Caco-2 (cell line): ENCODE data around the gene SPPL3. TPM values are rescaled to one million over a fixed set of nuclear protein-coding genes. Genes with fewer than 3 reads are reported as not detected.

ENCODE experiments used
- BruUV-seq: library from RNA; stranded (reverse); fragments of 400-500 nt; replicated peaks from 2 replicates; lab custom pipeline; 2021; lab: Mats Ljungman, UMichigan
- CTCF ChIA-PET: fragments of 300-600 bp; sonication (Branson Sonifier 250); formaldehyde crosslinking; loops from one replicate; lab custom pipeline; 2022; ENCODE audit warnings: antibody characterized with exemption; lab: Charles Lee
- POLR2A ChIA-PET: fragments of 300-600 bp; sonication (Branson Sonifier 250); formaldehyde crosslinking; loops from one replicate; lab custom pipeline; 2022; ENCODE audit warnings: antibody characterized with exemption; lab: Charles Lee
- DNase-seq, 2 experiments: peaks; one replicate each; pipeline versions ENCODE4 v3.0.0 to v3.0.0-alpha.2; 2020 to 2022
- H3K27me3 ChIP-seq: replicated peaks from 2 replicates; pipeline ENCODE4 v1.6.0; 2011; ENCODE audit warnings: low read length; ENCODE audit not compliant: control insufficient read depth, insufficient read depth
- H3K36me3 ChIP-seq: 2 replicates; pipeline ENCODE4 v1.5.1; 2011; ENCODE audit warnings: low read length; ENCODE audit not compliant: control insufficient read depth, insufficient read depth
- H3K4me1 ChIP-seq: fragments of 250-450 bp; sonication (Bioruptor Pico); 2 replicates; pipeline ENCODE4 v1.5.1; 2020; ENCODE audit warnings: mild to moderate bottlenecking
- H3K4me3 ChIP-seq: 2 replicates; pipeline ENCODE4 v1.5.1; 2011; ENCODE audit warnings: low read depth, mild to moderate bottlenecking, control low read depth, low read length
- H3K9me3 ChIP-seq: fragments of 250-450 bp; sonication (Bioruptor Pico); 2 replicates; pipeline ENCODE4 v1.5.1; 2020; ENCODE audit warnings: mild to moderate bottlenecking, moderate library complexity
- H3K27ac Mint-ChIP-seq: one replicate; pipeline ENCODE4 v1.8.0; 2022; ENCODE audit warnings: mixed read lengths; ENCODE audit not compliant: unreplicated experiment
- H3K27me3 Mint-ChIP-seq: one replicate; pipeline ENCODE4 v1.8.0; 2022; ENCODE audit warnings: mixed read lengths; ENCODE audit not compliant: insufficient read depth, unreplicated experiment
- H3K36me3 Mint-ChIP-seq: one replicate; pipeline ENCODE4 v1.8.0; 2022; ENCODE audit warnings: mild to moderate bottlenecking, mixed read lengths; ENCODE audit not compliant: insufficient read depth, unreplicated experiment
- H3K4me1 Mint-ChIP-seq: one replicate; pipeline ENCODE4 v1.8.0; 2022; ENCODE audit warnings: low read depth, mixed read lengths; ENCODE audit not compliant: unreplicated experiment
- H3K4me3 Mint-ChIP-seq: one replicate; pipeline ENCODE4 v1.8.0; 2022; ENCODE audit warnings: mild to moderate bottlenecking, moderate library complexity, mixed read lengths; ENCODE audit not compliant: unreplicated experiment
- H3K9me3 Mint-ChIP-seq: one replicate; pipeline ENCODE4 v1.8.0; 2022; ENCODE audit warnings: mixed read lengths; ENCODE audit not compliant: unreplicated experiment
- CTCF ChIP-seq, 2 experiments: fragments of 200-600 bp in 1 of 2; IDR thresholded peaks; 1 replicate in 1 of 2; 2 replicates in 1 of 2; pipeline versions ENCODE4 v1.5.1 to v1.8.0; 2011 to 2022; ENCODE audit warnings: antibody characterized with exemption in 1 of 2, control low read depth in 1 of 2, inconsistent platforms in 1 of 2, low read depth in 1 of 2, low read length in 1 of 2, mild to moderate bottlenecking in 1 of 2, moderate library complexity in 1 of 2; ENCODE audit not compliant: insufficient read depth in 1 of 2, severe bottlenecking in 1 of 2, unreplicated experiment in 1 of 2
- intact Hi-C: fragments of 100-400 bp; cut with micrococcal nuclease; formaldehyde crosslinking; loops from one replicate; pipeline ENCODE4 v1.10.0; 2022; ENCODE audit not compliant: unreplicated experiment
- total RNA-seq: library from RNA; stranded (reverse); gene quantifications from 2 replicates; pipeline ENCODE4 v1.2.3, GENCODE V29; 2022

Gene SPPL3
- total RNA-seq, 1 experiment from 2014 or later = 63.4 TPM

- ChIA-PET CTCF (interaction anchor here (0.7 kb wide), 1 partner anchor 92 kb away, joined by 3 read pairs; no protein-coding TSS in a partner anchor), POLR2A (no interaction called here)
Observed at GRCh38 chr12:120813588-120814153, 90.5 kb downstream of the SPPL3 start.

GRCh38 chr12:120810021-120810420 lies 94.1 kb downstream of the SPPL3 start:
- no peak for TF ChIP-seq CTCF (IDR thresholded peaks at IDR 0.05; ENCODE audit: insufficient read depth in 1 of 2, low read depth in 1 of 2, low read length in 1 of 2, severe bottlenecking in 1 of 2, unreplicated experiment in 1 of 2)
- Mint-ChIP-seq H3K36me3 (peaks cover 18% of the 10 kb centered on the region), H3K4me1 (peaks cover 7% of the 10 kb centered on the region), H3K4me3 (no peak overlapping the region), H3K9me3 (no peaks in the 10 kb centered on the region), H3K27ac (no peak overlapping the region), H3K27me3 (no peaks in the 10 kb centered on the region)
- BruUV-seq = no TSS peak
- no peak for DNase-seq
- Histone ChIP-seq H3K4me1 (no peaks in the 10 kb centered on the region), H3K9me3 (no peaks in the 10 kb centered on the region), H3K27me3 (no peaks in the 10 kb centered on the region), H3K4me3 (no peak overlapping the region), H3K36me3 (no peaks in the 10 kb centered on the region)
- CTCF ChIA-PET = no interaction called here
- POLR2A ChIA-PET = no interaction called here
- intact Hi-C loops = no loop called here

More at GRCh38 chr12:120813588-120814153, 90.5 kb downstream of the SPPL3 start:
- H3K4me3 ChIP-seq = no peak overlapping the region
- Mint-ChIP-seq H3K4me3 (no peak overlapping the region), H3K27me3 (no peaks in the 10 kb centered on the region), H3K9me3 (no peaks in the 10 kb centered on the region), H3K27ac (no peak overlapping the region), H3K36me3 (peaks cover 18% of the 10 kb centered on the region), H3K4me1 (peaks cover 21% of the 10 kb centered on the region)
- intact Hi-C loops = no loop called here
- no TSS peak for BruUV-seq
- H3K9me3 ChIP-seq = no peaks in the 10 kb centered on the region
- H3K36me3 ChIP-seq = no peaks in the 10 kb centered on the region
- TF ChIP-seq CTCF (IDR thresholded peaks at IDR 0.05; ENCODE audit: insufficient read depth in 1 of 2, low read depth in 1 of 2, low read length in 1 of 2, severe bottlenecking in 1 of 2, unreplicated experiment in 1 of 2) = no peak
- peaks cover 7% of the 10 kb centered on the region for H3K4me1 ChIP-seq
- H3K27me3 ChIP-seq = no peaks in the 10 kb centered on the region
- no peak for DNase-seq

GRCh38 chr12:120804428-120804827 lies 99.7 kb downstream of the SPPL3 start:
- H3K4me1 Mint-ChIP-seq = peaks cover 27% of the 10 kb centered on the region
- H3K36me3 Mint-ChIP-seq = peaks cover 5% of the 10 kb centered on the region
- BruUV-seq = no TSS peak
- Histone ChIP-seq H3K4me3 (no peak overlapping the region), H3K9me3 (no peaks in the 10 kb centered on the region), H3K4me1 (peaks cover 7% of the 10 kb centered on the region), H3K36me3 (no peaks in the 10 kb centered on the region), H3K27me3 (no peaks in the 10 kb centered on the region)
- TF ChIP-seq CTCF (IDR thresholded peaks at IDR 0.05; ENCODE audit: insufficient read depth in 1 of 2, low read depth in 1 of 2, low read length in 1 of 2, severe bottlenecking in 1 of 2, unreplicated experiment in 1 of 2) = no peak
- intact Hi-C loops = no loop called here
- POLR2A ChIA-PET = no interaction called here
- H3K4me3 Mint-ChIP-seq = no peak overlapping the region
- no peaks in the 10 kb centered on the region for H3K27me3 Mint-ChIP-seq
- CTCF ChIA-PET = no interaction called here
- no peak for DNase-seq
- no peak overlapping the region for H3K27ac Mint-ChIP-seq
- no peaks in the 10 kb centered on the region for H3K9me3 Mint-ChIP-seq
